GM19043 (cell line): Measurements from ENCODE around the gene DCAF11.
"Not testable (repeated sequence)": the region's sequence is repeated elsewhere in the genome, so short reads cannot be mapped to it uniquely, and the experiment has no call there.

ENCODE experiments used
- ATAC-seq: cut with Tn5 transposase; IDR thresholded peaks from one replicate; pipeline ENCODE4 v1.9.1; 2021; ENCODE audit warnings: low read depth; ENCODE audit not compliant: unreplicated experiment

The DCAF11 gene

DNA sequence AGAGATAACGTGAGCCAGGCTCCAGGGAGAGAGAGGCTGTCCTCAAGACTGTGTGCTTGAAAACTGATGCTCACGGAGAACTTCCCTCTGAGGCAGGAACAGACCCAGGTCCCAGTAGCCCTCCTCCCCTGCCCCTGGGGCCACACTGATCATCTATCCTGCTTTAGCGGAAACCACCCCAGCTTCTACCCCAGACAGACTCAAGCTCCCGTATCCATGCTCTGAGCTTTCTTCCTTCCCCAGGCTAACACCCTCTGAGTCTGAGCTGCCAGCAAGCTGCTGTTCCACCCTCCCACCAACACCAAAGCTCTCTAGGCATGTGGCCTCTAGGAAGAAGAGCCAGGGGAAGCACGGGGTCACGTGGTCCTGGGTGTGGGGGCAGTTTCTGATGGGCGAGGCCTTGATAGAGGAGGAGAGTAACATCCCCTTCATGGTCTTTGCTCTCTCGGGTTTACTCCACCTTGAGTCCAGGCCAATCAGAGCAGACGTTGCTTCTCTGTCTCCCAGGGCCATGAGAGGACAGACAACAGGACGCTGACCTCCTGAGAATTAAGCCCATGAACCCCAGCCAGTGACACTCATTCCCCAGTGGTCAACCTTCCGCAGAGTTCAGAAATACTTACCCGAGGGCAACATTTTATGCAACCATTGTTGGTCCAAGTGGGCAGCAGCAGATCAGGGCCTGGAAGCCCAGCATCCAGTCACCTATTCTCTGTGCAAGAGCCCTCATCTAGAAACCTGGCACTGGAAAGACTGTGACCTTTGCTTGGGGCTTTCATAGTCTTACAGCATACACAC, 19.1 kb upstream of the DCAF11 start:
- peak; percentile 82 for ATAC-seq

DNA sequence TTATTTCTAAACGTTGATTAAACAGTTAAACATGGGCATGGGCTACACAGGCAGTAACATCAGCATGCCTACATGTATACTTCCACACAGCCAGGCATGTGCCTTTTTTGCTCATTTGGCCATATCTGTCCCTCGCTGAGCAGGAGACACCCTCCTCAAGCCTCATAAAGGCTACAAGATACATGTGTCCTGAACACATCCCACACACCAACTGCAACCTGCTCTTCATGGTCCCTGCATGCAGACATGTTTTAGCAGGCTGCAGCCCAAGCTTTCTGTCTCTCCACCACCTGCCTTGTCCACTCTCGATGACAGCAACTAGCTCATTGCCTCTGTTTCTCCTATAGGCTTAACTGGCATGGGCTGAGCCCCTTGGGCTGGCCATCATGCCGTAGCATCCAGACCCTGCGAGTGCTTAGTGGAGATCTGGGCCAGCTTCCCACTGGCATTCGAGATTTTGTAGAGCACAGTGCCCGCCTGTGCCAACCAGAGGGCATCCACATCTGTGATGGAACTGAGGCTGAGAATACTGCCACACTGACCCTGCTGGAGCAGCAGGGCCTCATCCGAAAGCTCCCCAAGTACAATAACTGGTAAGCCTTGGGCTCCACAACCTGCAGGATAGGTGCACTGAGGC, 17.9 kb upstream of the DCAF11 start:
- ATAC-seq, result no peak

DNA sequence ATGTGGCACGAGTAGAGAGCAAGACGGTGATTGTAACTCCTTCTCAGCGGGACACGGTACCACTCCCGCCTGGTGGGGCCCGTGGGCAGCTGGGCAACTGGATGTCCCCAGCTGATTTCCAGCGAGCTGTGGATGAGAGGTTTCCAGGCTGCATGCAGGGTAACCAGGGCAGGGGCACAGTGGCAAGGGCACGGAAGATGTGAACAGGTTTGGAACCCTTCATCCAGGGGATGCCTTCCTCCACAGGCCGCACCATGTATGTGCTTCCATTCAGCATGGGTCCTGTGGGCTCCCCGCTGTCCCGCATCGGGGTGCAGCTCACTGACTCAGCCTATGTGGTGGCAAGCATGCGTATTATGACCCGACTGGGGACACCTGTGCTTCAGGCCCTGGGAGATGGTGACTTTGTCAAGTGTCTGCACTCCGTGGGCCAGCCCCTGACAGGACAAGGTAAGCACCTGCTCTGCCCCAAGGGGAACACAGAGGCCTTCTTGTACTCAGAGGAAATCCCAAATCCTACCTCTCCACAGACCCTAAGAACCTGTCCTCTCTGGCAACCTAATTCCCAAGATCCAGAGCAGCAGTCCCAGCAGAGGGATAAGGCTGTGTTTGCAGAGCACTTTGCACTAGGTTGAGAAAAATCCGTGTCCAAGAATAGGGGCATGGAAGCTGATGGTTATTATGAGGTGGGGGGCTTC, 16.2 kb upstream of the DCAF11 start:
- no peak for ATAC-seq

DNA sequence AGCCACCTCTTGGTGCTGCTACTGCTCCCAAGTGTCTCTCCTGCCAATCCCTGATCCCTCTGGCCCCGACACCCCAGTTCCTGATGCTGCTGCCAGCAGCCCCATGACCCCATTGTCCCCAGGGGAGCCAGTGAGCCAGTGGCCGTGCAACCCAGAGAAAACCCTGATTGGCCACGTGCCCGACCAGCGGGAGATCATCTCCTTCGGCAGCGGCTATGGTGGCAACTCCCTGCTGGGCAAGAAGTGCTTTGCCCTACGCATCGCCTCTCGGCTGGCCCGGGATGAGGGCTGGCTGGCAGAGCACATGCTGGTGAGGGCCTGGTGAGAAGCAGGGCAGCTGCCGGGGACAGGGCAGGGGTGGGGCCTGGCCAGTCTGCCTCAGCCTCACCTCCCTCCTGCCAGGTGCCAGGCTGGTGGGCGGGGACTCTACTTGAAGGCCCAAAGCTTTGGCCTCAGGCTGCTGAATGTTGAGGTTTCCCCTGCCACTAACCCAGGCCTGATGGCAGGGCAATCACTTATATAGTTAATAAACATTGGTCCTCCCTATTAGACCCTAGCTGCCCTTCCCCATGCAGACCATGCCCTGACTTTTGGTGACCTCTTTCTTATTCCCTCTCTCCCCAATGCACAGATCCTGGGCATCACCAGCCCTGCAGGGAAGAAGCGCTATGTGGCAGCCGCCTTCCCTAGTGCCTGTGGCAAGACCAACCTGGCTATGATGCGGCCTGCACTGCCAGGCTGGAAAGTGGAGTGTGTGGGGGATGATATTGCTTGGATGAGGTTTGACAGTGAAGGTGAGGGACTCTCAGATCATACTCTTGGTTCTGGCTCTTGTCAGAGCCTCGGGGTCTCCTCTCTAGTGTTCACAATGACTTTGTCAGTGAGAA, 15.4 kb upstream of the DCAF11 start:
- no peak for ATAC-seq

- no peak for ATAC-seq
Measured at GRCh38 chr14:24100197-24100981, 14.2 kb upstream of the DCAF11 start.

- no peak for ATAC-seq
Measured at GRCh38 chr14:24100982-24101494, 13.5 kb upstream of the DCAF11 start.

DNA sequence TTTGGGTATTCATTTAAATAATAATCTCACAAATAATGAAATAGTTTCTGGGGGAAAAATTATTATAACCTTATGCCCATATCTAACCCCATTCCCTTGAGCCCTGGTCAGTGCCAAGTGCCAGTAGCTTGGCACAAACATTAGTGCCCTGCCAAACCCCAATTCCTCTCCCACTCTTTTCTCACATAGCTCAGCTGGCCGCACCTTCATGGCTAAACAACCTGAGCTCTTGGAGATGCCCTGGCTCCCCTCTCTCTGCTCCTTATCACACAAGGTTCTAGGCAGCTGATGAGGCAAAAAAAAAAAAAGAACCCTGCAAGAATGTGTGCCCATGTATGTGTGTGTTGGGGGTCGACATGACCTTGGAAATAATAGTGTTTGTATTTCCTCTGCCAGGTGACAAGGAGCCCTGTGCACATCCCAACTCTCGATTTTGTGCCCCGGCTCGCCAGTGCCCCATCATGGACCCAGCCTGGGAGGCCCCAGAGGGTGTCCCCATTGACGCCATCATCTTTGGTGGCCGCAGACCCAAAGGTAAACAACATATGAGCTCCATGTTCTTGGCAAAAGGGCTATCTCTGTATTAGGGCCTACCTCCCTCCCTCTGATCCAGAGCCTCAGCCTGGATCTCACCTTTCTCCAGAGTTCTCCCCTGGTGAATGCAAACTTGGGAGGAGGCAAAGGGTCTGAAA, 12.1 kb upstream of the DCAF11 start:
- no peak for ATAC-seq

GRCh38 chr14:24103451-24103850, 11.1 kb upstream of the DCAF11 start:
- no peak for ATAC-seq

GRCh38 chr14:24105609-24106239, 8.9 kb upstream of the DCAF11 start:
- not testable (repeated sequence) for ATAC-seq

- no peak for ATAC-seq
Measured at GRCh38 chr14:24106672-24107271, 7.8 kb upstream of the DCAF11 start.

- ATAC-seq, result peak; percentile 23
Measured at GRCh38 chr14:24108336-24108874, 6.2 kb upstream of the DCAF11 start.

- ATAC-seq, result no peak
Measured at GRCh38 chr14:24110060-24110459, 4.5 kb upstream of the DCAF11 start.

- no peak for ATAC-seq
Measured at GRCh38 chr14:24110523-24110922, 4.1 kb upstream of the DCAF11 start.

- ATAC-seq, result no peak
Measured at GRCh38 chr14:24113379-24113800, 1.2 kb upstream of the DCAF11 start.

DNA sequence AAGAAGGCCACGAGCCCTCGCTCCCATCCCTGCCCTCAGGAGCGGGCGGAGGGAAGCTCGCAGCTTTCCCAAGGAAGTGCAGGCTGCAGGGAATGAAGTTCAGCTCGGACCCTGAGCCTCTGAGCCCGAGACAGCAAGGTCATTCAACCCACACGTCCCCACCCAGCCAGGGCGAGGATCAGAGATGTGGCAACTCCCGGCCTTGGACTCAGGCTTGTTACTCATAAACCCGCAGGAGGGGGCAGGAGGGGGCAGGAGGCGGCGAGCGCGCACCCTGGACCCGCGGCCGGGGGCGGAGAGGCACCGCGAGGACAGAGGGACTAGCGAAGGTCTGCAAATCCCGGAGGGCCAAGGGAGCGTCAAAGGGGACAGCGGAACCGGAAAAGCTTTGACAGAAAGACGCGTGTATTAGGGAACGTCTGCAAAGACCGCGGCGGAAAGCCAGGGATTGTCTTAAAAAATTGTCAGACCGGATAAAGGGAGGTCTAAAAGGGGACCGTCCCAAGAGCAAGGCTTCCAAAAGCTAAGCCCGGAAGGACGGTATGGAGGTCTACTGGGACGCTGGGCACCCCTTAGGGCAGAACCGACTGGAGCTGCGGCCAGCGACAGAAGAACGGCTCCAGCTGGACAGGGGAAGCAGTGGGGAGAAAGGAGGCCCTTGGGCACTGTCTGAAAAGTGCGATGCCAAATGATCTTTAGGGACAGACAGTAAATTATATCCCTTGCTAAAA, 611 bp upstream of the DCAF11 start:
- peak; percentile 26 for ATAC-seq

DNA sequence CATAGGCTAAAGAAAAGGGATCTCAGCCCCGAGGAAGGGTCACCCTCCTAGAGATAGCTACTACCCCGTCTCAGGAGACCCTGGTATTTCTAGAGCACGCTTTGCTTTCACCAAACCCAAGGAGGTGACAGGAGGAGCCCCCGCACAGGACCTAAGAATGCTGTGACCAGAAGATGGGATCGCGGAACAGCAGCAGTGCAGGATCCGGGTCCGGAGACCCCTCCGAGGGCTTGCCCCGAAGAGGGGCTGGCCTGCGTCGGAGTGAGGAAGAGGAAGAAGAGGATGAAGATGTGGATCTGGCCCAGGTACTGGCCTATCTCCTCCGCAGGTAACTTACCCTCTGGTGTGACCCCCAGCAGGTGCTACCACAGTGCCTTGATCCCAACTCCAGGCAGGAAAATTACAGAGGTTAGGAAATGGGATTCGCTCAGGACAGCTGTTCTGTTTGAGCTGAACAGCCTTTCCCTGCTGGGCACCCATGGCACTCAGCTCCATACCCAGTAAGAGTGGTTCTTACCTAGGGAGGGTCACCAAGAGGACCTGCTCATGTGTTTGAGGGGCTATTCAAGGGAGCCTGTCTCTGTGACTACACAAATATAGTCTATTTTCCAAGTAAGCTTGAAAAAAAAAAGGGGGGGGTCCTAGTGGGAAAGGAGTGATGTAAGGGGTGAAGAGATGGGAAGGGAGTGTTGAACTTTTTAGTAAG, 998 bp downstream of the DCAF11 start:
- no peak for ATAC-seq
